ENCODE data around the gene SLC43A1. TPM values are rescaled to one million over a fixed set of nuclear protein-coding genes. Genes with fewer than 3 reads are reported as not detected.
"Not testable (repeated sequence)": the region's sequence is repeated elsewhere in the genome, so short reads cannot be mapped to it uniquely, and the experiment has no call there.

Gene SLC43A1
- total RNA-seq, 2 experiments from 2014 or later = 24.6 to 25.8 TPM

DNA sequence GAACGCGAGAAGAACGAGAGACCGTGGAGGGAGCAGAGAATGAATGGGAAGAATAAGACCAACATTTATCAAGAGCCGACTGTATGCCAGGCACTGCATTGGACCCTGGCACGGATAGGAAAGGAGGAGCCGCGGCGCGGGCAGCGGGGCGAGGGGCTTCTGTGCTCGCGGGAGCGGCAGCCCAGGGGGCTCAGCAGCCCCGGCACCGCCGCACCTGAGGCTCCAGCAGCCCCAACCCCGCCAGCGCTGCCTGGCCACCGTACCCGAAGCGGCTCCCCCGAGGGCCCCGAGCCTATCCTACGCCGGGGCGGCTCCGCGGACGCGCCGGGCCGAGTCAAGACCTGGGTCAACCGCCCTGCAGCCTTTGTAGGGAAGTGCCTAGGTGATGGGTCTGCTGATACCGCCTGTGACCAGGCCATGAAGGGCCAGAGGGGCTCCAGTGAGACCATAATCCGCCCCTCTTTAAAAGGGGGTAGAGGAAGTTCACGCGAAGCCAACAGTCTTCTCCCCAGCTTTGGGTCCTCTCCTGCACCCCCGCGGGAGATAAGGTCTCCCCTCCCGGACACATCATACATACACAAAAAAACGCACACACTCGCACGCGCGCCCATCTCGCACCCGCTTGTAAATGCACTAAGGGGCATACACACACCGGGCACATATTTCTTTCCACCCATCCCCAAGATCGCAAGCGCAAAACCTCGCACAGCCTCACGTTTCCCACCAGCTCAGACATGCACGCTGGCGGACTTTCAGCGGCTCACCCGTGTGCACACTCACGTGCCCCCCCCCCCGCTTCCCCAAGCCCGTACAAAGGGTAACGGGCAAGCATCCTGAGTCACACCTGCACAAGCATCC lies 56.1 kb downstream of the SLC43A1 start:
- CTCF ChIA-PET = interaction anchor here (0.7 to 9.4 kb wide), 49 partner anchors 8 to 1072 kb away, joined by 3 to 178 read pairs (median 8); partner anchors contain the start of genes P2RX3, SLC43A1, SLC43A3 and SSRP1
- no peaks in the 10 kb centered on the region for H3K9me3 Mint-ChIP-seq (ENCODE audit: low read depth)
- H3K4me3 Mint-ChIP-seq = peak overlapping the region; percentile 75
- ATAC-seq (peak; percentile 28), DNase-seq (no peak)
- H3K27me3 Mint-ChIP-seq = peaks cover 46% of the 10 kb centered on the region
- H3K27ac Mint-ChIP-seq = no peak overlapping the region
- H3K4me1 Mint-ChIP-seq = peaks cover 28% of the 10 kb centered on the region
- H3K36me3 Mint-ChIP-seq = no peaks in the 10 kb centered on the region

DNA sequence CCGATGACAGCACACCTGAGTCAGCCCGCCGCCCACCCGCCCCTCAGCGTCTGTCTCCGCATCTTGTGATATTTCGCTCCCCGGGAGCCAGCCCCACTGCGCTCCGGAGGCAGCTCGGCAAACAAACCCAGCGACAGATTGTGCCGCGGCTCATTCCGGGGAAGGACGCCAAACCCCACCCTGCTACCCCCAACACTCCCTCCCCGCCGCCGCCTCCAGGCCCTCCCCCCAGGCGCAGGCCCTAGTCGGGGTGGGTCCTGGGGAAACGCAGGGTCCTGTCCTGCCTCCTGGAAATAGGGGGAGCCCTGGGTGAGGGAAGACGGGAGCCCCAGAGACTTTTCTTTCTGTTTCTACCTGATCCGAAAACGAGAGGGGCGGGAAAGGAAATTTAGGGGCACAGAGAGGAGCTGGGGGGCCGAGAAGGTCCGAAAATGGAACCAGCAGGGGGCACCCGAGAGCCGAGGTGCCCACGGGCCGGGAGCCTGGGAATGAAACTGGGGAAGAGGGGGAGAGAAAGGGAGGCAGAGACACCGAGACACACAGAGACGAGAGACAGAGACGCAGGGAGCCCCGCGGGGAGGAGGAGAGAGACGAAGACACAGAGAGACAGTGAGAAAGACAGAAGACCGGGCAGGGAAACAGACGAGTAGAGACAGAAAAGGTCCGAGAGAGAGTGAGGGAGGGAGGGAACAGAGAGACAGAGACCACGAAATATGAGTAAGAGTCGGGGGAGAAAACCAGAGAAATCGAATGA lies 56.9 kb downstream of the SLC43A1 start:
- H3K36me3 Mint-ChIP-seq = no peaks in the 10 kb centered on the region
- no peak overlapping the region for H3K27ac Mint-ChIP-seq
- H3K4me3 Mint-ChIP-seq = peak overlapping the region; percentile 75
- H3K27me3 Mint-ChIP-seq = peaks cover 44% of the 10 kb centered on the region
- ATAC-seq (peak; percentile 41), DNase-seq (peak; percentile 57)
- CTCF ChIA-PET = interaction anchor here (0.7 to 9.4 kb wide), 53 partner anchors 9 to 1073 kb away, joined by 3 to 178 read pairs (median 5); partner anchors contain the start of genes P2RX3, SLC43A1, SLC43A3 and SSRP1
- H3K9me3 Mint-ChIP-seq (ENCODE audit: low read depth) = no peaks in the 10 kb centered on the region
- H3K4me1 Mint-ChIP-seq = peaks cover 28% of the 10 kb centered on the region

DNA sequence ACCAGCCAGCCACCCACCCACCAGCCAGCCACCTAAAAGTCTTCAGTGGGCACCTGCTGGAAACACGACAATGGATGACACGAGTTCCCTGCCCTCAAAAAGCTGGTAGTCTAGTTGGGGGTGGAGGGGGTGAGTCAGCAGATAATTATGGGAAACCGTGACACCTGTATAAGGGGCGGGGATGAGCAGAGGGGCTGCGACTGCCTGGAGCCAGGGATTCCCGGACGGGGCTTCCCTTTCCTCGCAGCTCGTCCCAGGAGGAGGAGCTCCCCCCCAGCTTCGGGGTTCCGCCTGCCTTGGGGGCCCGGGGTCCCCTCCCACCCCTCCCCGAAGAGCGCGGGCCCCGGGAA lies 57.5 kb downstream of the SLC43A1 start:
- CTCF ChIA-PET = interaction anchor here (0.7 to 9.4 kb wide), 60 partner anchors 8 to 1074 kb away, joined by 3 to 178 read pairs (median 5); partner anchors contain the start of genes MED19, P2RX3, SLC43A1 and SLC43A3
- ATAC-seq = no peak
- H3K36me3 Mint-ChIP-seq = no peaks in the 10 kb centered on the region
- H3K4me3 Mint-ChIP-seq = no peak overlapping the region
- H3K27ac Mint-ChIP-seq = no peak overlapping the region
- DNase-seq = no peak
- H3K9me3 Mint-ChIP-seq (ENCODE audit: low read depth) = no peaks in the 10 kb centered on the region
- H3K4me1 Mint-ChIP-seq = peaks cover 28% of the 10 kb centered on the region
- H3K27me3 Mint-ChIP-seq = peaks cover 44% of the 10 kb centered on the region

DNA sequence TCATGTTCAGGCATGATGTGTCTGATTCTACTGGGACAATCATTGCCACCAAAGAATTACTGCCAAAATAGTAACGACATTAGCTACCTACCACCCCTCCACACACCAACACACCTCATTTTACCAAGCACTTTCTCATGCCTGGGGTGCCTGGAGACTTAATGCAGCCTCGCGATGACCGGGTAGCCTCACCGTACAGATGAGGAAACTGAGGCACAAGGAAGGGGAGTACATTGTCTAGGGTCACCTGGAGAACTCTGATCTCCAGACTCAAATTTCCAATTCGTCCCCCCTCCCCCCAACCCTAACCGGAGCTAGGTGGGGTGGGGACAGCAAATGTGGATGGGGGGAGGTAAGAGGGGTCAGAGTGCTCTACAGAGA lies 57.9 kb downstream of the SLC43A1 start:
- no peak overlapping the region for H3K4me3 Mint-ChIP-seq
- H3K36me3 Mint-ChIP-seq = no peaks in the 10 kb centered on the region
- H3K27ac Mint-ChIP-seq = no peak overlapping the region
- peak; percentile 15 for ATAC-seq
- DNase-seq = no peak
- H3K4me1 Mint-ChIP-seq = peaks cover 24% of the 10 kb centered on the region
- CTCF ChIA-PET = interaction anchor here (1.0 to 9.4 kb wide), 53 partner anchors 8 to 1074 kb away, joined by 3 to 178 read pairs (median 6); partner anchors contain the start of genes MED19, P2RX3, SLC43A1 and SLC43A3
- peaks cover 44% of the 10 kb centered on the region for H3K27me3 Mint-ChIP-seq
- no peaks in the 10 kb centered on the region for H3K9me3 Mint-ChIP-seq (ENCODE audit: low read depth)

DNA sequence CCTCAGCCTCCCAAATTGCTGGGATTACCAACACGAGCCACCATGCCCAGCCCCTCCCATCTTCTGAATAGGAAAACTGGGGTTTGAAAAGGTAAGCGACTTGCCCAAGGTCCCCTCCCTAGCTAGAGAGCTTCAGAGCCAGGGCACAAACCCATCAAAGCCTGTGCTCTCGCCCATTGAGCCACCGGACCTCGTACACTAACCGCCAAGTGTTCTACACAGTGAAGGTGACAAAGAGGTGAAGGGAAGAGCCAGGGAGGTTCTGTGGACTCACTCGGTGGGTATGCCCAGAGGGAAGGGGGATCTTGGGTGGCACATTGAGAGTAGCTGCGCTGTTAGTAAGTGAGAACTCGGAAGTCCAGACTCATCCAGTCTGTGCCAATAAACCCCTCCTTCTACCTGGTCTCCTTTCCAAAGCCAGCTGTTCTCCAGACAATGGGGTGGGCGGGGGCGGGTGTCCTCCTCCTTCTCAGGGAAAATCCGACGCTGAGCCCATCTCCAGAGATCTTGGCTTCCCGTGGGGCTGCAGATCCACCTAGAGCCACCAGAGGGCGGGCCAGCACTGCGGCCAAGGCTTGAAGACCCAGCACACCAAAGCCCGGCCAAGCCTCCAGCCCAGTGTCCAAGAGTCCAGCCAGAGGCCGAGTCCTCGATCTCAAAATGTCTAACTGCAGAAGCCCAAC lies 58.4 kb downstream of the SLC43A1 start:
- CTCF ChIA-PET = interaction anchor here (0.8 to 9.4 kb wide), 51 partner anchors 8 to 343 kb away, joined by 3 to 178 read pairs (median 6); partner anchors contain the start of genes MED19, P2RX3, SLC43A1 and SLC43A3
- no peak overlapping the region for H3K4me3 Mint-ChIP-seq
- H3K36me3 Mint-ChIP-seq = no peaks in the 10 kb centered on the region
- H3K27ac Mint-ChIP-seq = no peak overlapping the region
- peak; percentile 82 for DNase-seq
- H3K4me1 Mint-ChIP-seq = peaks cover 24% of the 10 kb centered on the region
- H3K27me3 Mint-ChIP-seq = peaks cover 44% of the 10 kb centered on the region
- no peaks in the 10 kb centered on the region for H3K9me3 Mint-ChIP-seq (ENCODE audit: low read depth)
- ATAC-seq = peak; percentile 57

DNA sequence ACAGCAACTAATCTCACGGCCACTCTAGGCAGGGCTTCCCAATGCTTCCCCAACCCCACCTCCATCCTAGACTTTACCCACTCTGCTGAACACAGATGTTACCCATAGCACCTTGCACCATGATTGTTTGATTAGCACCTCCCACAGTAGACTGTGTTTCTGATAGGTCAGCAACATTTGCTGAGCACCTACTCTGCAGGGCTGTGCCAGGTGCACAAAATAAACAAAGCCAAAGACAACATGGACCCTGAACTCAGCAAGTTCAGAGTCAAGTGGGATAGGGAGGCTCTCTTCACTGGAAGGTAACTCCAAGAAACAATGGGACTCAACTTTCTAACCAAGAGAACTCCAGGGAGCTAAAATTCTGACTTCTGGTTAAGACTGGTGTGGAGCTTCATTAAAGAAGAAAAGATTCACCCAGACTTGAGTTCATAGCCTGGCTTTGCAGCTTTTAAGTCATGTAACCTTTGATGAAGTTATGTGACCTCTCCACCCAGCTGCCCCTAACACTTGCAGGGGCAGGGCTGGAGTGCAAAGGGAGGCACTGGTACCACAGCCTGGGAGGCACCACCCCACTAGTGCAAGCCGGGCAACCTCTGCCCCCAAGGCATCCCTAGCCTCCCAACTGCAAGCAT lies 61.8 kb downstream of the SLC43A1 start:
- Mint-ChIP-seq H3K27me3 (peaks cover 25% of the 10 kb centered on the region), H3K9me3 (ENCODE audit: low read depth) (no peaks in the 10 kb centered on the region), H3K4me1 (peaks cover 10% of the 10 kb centered on the region), H3K36me3 (no peaks in the 10 kb centered on the region), H3K27ac (no peak overlapping the region), H3K4me3 (no peak overlapping the region)
- CTCF ChIA-PET = interaction anchor here (1.1 to 1.2 kb wide), 2 partner anchors 30 to 74 kb away, joined by 3 read pairs; no protein-coding TSS in a partner anchor
- ATAC-seq = no peak
- DNase-seq = no peak

DNA sequence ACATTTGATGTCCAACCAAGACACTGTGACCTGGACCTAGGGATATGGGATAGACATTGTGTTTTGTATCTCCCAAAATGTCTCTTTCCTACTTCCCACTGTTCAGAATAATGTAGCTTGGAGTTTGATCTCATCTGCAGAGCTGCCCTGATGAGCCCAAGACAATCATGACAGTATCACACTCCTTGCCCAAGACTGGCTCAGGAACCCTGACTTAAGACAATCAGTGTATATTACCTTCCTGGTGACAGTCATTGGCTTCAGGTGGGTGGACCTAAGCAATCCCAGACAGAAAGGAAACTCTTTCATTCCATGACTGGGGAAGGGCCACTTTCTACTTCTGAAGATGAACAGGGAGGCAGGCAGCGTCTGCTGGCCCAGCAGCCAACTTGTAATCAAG lies 69.4 kb downstream of the SLC43A1 start:
- no peak for DNase-seq
- Mint-ChIP-seq H3K27me3 (peaks cover 26% of the 10 kb centered on the region), H3K4me3 (no peak overlapping the region), H3K4me1 (no peaks in the 10 kb centered on the region), H3K27ac (no peak overlapping the region), H3K9me3 (ENCODE audit: low read depth) (no peaks in the 10 kb centered on the region), H3K36me3 (no peaks in the 10 kb centered on the region)
- CTCF ChIA-PET = interaction anchor here (0.6 to 1.5 kb wide), 2 partner anchors 13 to 51 kb away, joined by 3 to 4 read pairs; no protein-coding TSS in a partner anchor
- no peak for ATAC-seq

DNA sequence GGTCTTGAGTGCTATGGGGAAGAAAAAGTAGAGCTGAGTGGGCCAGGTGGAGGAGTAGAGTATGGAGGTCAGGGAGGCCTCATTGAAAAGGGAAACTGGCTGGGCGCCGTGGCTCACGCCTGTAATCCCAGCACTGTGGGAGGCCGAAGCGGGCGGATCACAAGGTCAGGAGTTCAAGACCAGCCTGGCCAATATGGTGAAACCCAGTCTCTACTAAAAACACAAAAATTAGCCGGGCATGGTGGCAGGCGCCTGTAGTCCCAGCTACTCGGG lies 70.4 kb downstream of the SLC43A1 start:
- DNase-seq; H3K9me3 Mint-ChIP-seq (ENCODE audit: low read depth); H3K4me1 Mint-ChIP-seq; ATAC-seq; H3K36me3 Mint-ChIP-seq; CTCF ChIA-PET; H3K4me3 Mint-ChIP-seq; H3K27ac Mint-ChIP-seq: not testable (repeated sequence)
- peaks cover 26% of the 10 kb centered on the region for H3K27me3 Mint-ChIP-seq

DNA sequence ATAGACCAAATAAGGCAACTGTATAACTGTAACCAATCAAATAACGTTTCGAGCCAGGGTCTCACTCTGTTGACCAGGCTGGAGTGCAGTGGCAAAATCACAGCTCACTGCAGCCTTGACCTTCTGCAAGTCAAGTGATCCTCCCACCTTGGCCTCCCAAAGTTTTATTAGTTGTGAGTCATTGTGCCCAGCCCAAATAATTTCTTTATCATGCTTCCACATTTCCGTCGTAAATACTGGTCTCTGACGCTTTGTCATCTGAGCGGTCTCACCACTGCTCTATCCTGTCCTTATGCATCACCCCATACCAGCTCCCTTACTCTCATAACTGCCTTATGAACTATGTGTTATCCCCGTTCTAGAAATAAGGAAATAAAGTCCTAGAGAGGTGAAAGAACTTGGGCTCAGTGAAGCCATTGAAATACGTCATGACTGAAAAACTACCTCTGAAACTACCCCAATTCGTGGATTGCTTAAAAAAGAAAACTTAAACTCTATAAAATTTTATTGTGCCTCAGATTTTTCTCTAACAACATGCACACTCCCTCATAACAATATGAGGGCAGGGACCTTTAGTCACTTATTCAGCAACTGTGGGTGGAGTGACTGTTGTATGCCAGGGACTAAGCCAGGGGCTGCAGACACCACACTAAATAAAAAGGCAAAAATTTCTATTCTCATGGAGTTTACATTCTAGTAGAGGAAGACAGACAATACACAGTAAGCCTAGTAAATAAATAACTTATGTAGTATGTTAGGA lies 71.0 kb downstream of the SLC43A1 start:
- no peak overlapping the region for H3K27ac Mint-ChIP-seq
- no peak overlapping the region for H3K4me3 Mint-ChIP-seq
- DNase-seq (no peak), ATAC-seq (no peak)
- CTCF ChIA-PET = interaction anchor here (1.0 to 4.4 kb wide), 4 partner anchors 13 to 49 kb away, joined by 4 to 33 read pairs (median 9); partner anchors contain the start of gene RTN4RL2
- H3K36me3 Mint-ChIP-seq = no peaks in the 10 kb centered on the region
- H3K4me1 Mint-ChIP-seq = no peaks in the 10 kb centered on the region
- H3K27me3 Mint-ChIP-seq = peaks cover 23% of the 10 kb centered on the region
- H3K9me3 Mint-ChIP-seq (ENCODE audit: low read depth) = no peaks in the 10 kb centered on the region

DNA sequence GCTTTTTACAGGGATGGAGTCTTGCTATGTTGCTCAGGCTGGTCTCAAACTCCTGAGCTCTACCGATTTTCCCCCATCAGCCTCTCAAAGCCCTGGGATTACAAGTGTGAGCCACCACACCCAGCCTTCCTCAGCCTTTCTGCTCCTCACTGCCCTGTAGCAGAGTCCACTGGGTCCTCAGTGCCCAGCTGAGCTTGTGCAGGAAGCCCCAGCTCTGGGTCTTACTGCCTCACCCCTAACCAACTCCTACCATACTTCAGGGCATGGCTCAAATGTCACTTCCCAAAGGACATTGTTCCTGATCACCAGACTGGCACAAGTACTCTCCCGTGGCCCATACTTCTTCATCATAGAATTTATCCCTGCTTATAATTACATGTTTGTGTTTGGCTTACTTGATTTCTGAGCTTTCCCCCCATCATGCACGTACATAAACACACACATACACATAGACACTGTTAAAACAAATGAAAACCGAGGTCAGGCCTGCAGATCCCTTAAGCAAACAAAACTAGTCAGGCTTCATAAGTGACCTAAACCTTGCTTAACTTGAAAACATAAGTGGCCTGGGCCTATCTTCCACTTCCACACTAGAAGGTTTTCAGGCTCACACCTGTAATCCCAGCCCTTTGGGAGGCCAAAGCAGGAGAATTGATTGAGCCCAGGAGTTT lies 74.6 kb downstream of the SLC43A1 start:
- Mint-ChIP-seq H3K36me3 (no peaks in the 10 kb centered on the region), H3K4me1 (no peaks in the 10 kb centered on the region), H3K4me3 (no peak overlapping the region), H3K9me3 (ENCODE audit: low read depth) (no peaks in the 10 kb centered on the region), H3K27me3 (peaks cover 6% of the 10 kb centered on the region), H3K27ac (no peak overlapping the region)
- CTCF ChIA-PET = interaction anchor here (1.2 to 4.4 kb wide), 6 partner anchors 10 to 53 kb away, joined by 4 to 33 read pairs (median 5); partner anchors contain the start of genes RTN4RL2 and SLC43A3
- DNase-seq (no peak), ATAC-seq (no peak)

DNA sequence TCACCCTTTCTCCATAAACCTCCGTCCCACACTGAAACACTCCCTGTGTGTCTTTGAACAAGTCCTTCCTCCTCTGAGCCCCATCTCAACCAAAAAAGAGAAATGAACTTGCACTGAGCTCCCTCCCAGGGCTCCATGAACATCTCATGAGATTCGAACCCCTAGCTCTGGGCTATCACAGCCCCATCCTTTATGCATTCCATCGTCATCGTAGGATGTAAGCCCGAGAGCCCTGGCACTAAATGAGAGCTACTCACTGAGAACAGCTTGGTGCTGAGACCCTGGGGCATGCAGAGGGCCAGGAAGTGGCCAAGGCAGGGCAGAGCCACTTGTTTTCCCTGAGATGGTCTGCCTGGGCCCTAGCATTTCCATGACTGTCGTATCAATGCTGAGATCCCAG lies 75.7 kb downstream of the SLC43A1 start:
- Mint-ChIP-seq H3K4me1 (no peaks in the 10 kb centered on the region), H3K27ac (no peak overlapping the region), H3K9me3 (ENCODE audit: low read depth) (no peaks in the 10 kb centered on the region), H3K4me3 (no peak overlapping the region), H3K27me3 (peaks cover 7% of the 10 kb centered on the region), H3K36me3 (no peaks in the 10 kb centered on the region)
- DNase-seq (no peak), ATAC-seq (no peak)
- CTCF ChIA-PET = interaction anchor here (1.2 to 1.8 kb wide), 3 partner anchors 18 to 54 kb away, joined by 4 read pairs; partner anchors contain the start of gene RTN4RL2

Data from activated CD8-positive, alpha-beta memory T cell treated with anti-CD3 and anti-CD28 coated beads, Interleukin-2, amount 10 ng/mL, durations not matched to agents 7 days and 5 days (primary cell).